Mesenchymal stem cell (in vitro differentiated cells and primary cell): ENCODE measurements around the gene AUTS2.

Source experiments
- DNase-seq: peaks from one replicate; pipeline ENCODE4 v3.0.0-alpha.2; 2013
- H2AFZ ChIP-seq: one replicate; pipeline ENCODE4 v1.6.1; 2013; ENCODE audit warnings: low read depth, mild to moderate bottlenecking, control low read depth, inconsistent platforms, low read length, moderate library complexity
- H2AK5ac ChIP-seq: 2 replicates; pipeline ENCODE4 v1.6.1; 2013; ENCODE audit warnings: low read length, moderate library complexity, mild to moderate bottlenecking, inconsistent platforms; ENCODE audit not compliant: severe bottlenecking
- H2BK120ac ChIP-seq: one replicate; pipeline ENCODE4 v1.6.1; 2013; ENCODE audit warnings: low read depth, mild to moderate bottlenecking, inconsistent platforms, low read length, moderate library complexity
- H2BK12ac ChIP-seq, 2 experiments: one replicate each; pipeline ENCODE4 v1.6.1; 2013; ENCODE audit warnings: inconsistent platforms in 2 of 2, low read length in 2 of 2, mild to moderate bottlenecking in 2 of 2, moderate library complexity in 2 of 2, control low read depth in 1 of 2
- H2BK15ac ChIP-seq: one replicate; pipeline ENCODE4 v1.6.1; 2013; ENCODE audit warnings: mild to moderate bottlenecking, low read depth, inconsistent platforms; ENCODE audit not compliant: poor library complexity, severe bottlenecking
- H2BK5ac ChIP-seq: 2 replicates; pipeline ENCODE4 v1.6.1; 2013; ENCODE audit warnings: low read depth, mild to moderate bottlenecking, low read length, control low read depth, inconsistent platforms; ENCODE audit not compliant: poor library complexity, severe bottlenecking
- H3K14ac ChIP-seq, 2 experiments: one replicate each; pipeline ENCODE4 v1.6.1; 2013; ENCODE audit warnings: inconsistent platforms in 2 of 2, low read length in 2 of 2, control low read depth in 1 of 2, mild to moderate bottlenecking in 1 of 2, moderate library complexity in 1 of 2
- H3K18ac ChIP-seq, 2 experiments: one replicate each; pipeline ENCODE4 v1.6.1; 2013; ENCODE audit warnings: inconsistent platforms in 2 of 2, low read length in 2 of 2, control low read depth in 1 of 2, low read depth in 1 of 2, mild to moderate bottlenecking in 1 of 2
- H3K23ac ChIP-seq, 2 experiments: one replicate each; pipeline ENCODE4 v1.6.1; 2013; ENCODE audit warnings: inconsistent platforms in 2 of 2, low read length in 2 of 2, mild to moderate bottlenecking in 2 of 2, moderate library complexity in 2 of 2, control low read depth in 1 of 2
- H3K27ac ChIP-seq: 2 replicates; pipeline ENCODE4 v1.5.1; 2013; ENCODE audit warnings: mild to moderate bottlenecking, moderate library complexity, low read length, control low read depth, inconsistent platforms; ENCODE audit not compliant: poor library complexity, severe bottlenecking
- H3K27me3 ChIP-seq, 2 experiments: 2 replicates each; pipeline versions ENCODE4 v1.6.1 to v1.7.0; 2013; ENCODE audit warnings: low read length in 2 of 2, mild to moderate bottlenecking in 2 of 2, moderate library complexity in 2 of 2, control low read depth in 1 of 2, inconsistent platforms in 1 of 2; ENCODE audit not compliant: control insufficient read depth in 1 of 2, insufficient read depth in 1 of 2
- H3K36me3 ChIP-seq, 2 experiments: 2 replicates each; pipeline versions ENCODE4 v1.6.1 to v1.7.0; 2013; ENCODE audit warnings: low read length in 2 of 2, control low read depth in 1 of 2, inconsistent platforms in 1 of 2, low read depth in 1 of 2, mild to moderate bottlenecking in 1 of 2; ENCODE audit not compliant: insufficient read depth in 2 of 2, control insufficient read depth in 1 of 2
- H3K4ac ChIP-seq, 2 experiments: one replicate each; pipeline ENCODE4 v1.6.1; 2013; ENCODE audit warnings: inconsistent platforms in 2 of 2, low read length in 2 of 2, mild to moderate bottlenecking in 2 of 2, moderate library complexity in 2 of 2, control low read depth in 1 of 2, low read depth in 1 of 2
- H3K4me1 ChIP-seq: 2 replicates; pipeline ENCODE4 v1.6.1; 2013; ENCODE audit warnings: low read depth, low read length, control low read depth; ENCODE audit not compliant: control insufficient read depth, insufficient read depth
- H3K4me2 ChIP-seq: 2 replicates; pipeline ENCODE4 v1.6.1; 2013; ENCODE audit warnings: low read length, mild to moderate bottlenecking, inconsistent platforms; ENCODE audit not compliant: poor library complexity, severe bottlenecking
- H3K4me3 ChIP-seq, 2 experiments: 2 replicates each; pipeline versions ENCODE4 v1.5.1 to v1.7.0; 2013; ENCODE audit warnings: low read length in 2 of 2, mild to moderate bottlenecking in 2 of 2, control low read depth in 1 of 2, low read depth in 1 of 2; ENCODE audit not compliant: insufficient read depth in 1 of 2
- H3K79me1 ChIP-seq: replicated peaks from 2 replicates; pipeline ENCODE4 v1.6.1; 2013; ENCODE audit warnings: mild to moderate bottlenecking, control low read depth, low read length, inconsistent platforms; ENCODE audit not compliant: poor library complexity, severe bottlenecking
- H3K9ac ChIP-seq: 2 replicates; pipeline ENCODE4 v1.7.0; 2013; ENCODE audit warnings: mild to moderate bottlenecking, low read length, moderate library complexity
- H3K9me3 ChIP-seq: 2 replicates; pipeline ENCODE4 v1.7.0; 2013; ENCODE audit warnings: mild to moderate bottlenecking, low read length; ENCODE audit not compliant: control insufficient read depth
- H4K8ac ChIP-seq: one replicate; pipeline ENCODE4 v1.6.1; 2013; ENCODE audit warnings: inconsistent platforms, mild to moderate bottlenecking, low read length, moderate library complexity
- H4K91ac ChIP-seq: one replicate; pipeline ENCODE4 v1.6.1; 2013; ENCODE audit warnings: mild to moderate bottlenecking, low read length, inconsistent platforms
- WGBS: methylation state at CpG from one replicate; pipeline ENCODE4 v1.1.7; 2013; ENCODE audit warnings: mixed read lengths; 5-methylcytosine and 5-hydroxymethylcytosine counted together

Gene AUTS2

GRCh38 chr7:70063927-70064326 lies 465.7 kb downstream of the AUTS2 start:
- H3K4ac ChIP-seq: no peak overlapping the region
- H3K18ac ChIP-seq: no peak overlapping the region
- no peak overlapping the region for H2AK5ac ChIP-seq
- H3K9ac ChIP-seq: no peak overlapping the region
- H3K27me3 ChIP-seq: no peaks in the 10 kb centered on the region
- H3K14ac ChIP-seq: no peak overlapping the region
- no peak overlapping the region for H2BK120ac ChIP-seq
- H4K8ac ChIP-seq: no peak overlapping the region
- no peak overlapping the region for H3K4me3 ChIP-seq
- H2AFZ ChIP-seq: no peak overlapping the region
- H2BK5ac ChIP-seq: no peak overlapping the region
- no peak for DNase-seq
- no peak overlapping the region for H2BK12ac ChIP-seq
- H4K91ac ChIP-seq: no peak overlapping the region
- H3K4me1 ChIP-seq: no peaks in the 10 kb centered on the region
- H3K36me3 ChIP-seq: no peaks in the 10 kb centered on the region
- no peak overlapping the region for H2BK15ac ChIP-seq
- H3K27ac ChIP-seq: no peak overlapping the region
- no peak overlapping the region for H3K23ac ChIP-seq
- H3K9me3 ChIP-seq: no peaks in the 10 kb centered on the region
- no peak overlapping the region for H3K4me2 ChIP-seq
- WGBS: 53% methylated on average over 6 of the region's 6 CpGs
- no peaks in the 10 kb centered on the region for H3K79me1 ChIP-seq

- no peak overlapping the region for H4K91ac ChIP-seq
- no peak overlapping the region for H2BK5ac ChIP-seq
- DNase-seq: no peak
- no peaks in the 10 kb centered on the region for H3K27me3 ChIP-seq
- H3K23ac ChIP-seq: no peak overlapping the region
- H2AK5ac ChIP-seq: no peak overlapping the region
- no peaks in the 10 kb centered on the region for H3K36me3 ChIP-seq
- no peak overlapping the region for H3K14ac ChIP-seq
- peaks cover 5% of the 10 kb centered on the region for H3K79me1 ChIP-seq
- H3K9ac ChIP-seq: no peak overlapping the region
- H3K4ac ChIP-seq: no peak overlapping the region
- H2BK12ac ChIP-seq: no peak overlapping the region
- H3K9me3 ChIP-seq: no peaks in the 10 kb centered on the region
- H3K18ac ChIP-seq: no peak overlapping the region
- H4K8ac ChIP-seq: no peak overlapping the region
- no peaks in the 10 kb centered on the region for H3K4me1 ChIP-seq
- H2AFZ ChIP-seq: no peak overlapping the region
- no peak overlapping the region for H2BK120ac ChIP-seq
- no peak overlapping the region for H3K4me2 ChIP-seq
- no peak overlapping the region for H3K27ac ChIP-seq
- WGBS: no CpG with 5 or more reads among the region's 2 CpGs
- H2BK15ac ChIP-seq: no peak overlapping the region
- no peak overlapping the region for H3K4me3 ChIP-seq
Observed at GRCh38 chr7:70066844-70067243, 468.6 kb downstream of the AUTS2 start.

GRCh38 chr7:70068531-70068930 lies 470.3 kb downstream of the AUTS2 start:
- Histone ChIP-seq H4K8ac (no peak overlapping the region), H4K91ac (no peak overlapping the region), H3K4ac (no peak overlapping the region), H2BK120ac (no peak overlapping the region), H3K9ac (no peak overlapping the region), H3K4me1 (no peaks in the 10 kb centered on the region), H3K27me3 (no peaks in the 10 kb centered on the region), H3K79me1 (peaks cover 5% of the 10 kb centered on the region), H3K23ac (no peak overlapping the region), H2AFZ (no peak overlapping the region), H3K4me2 (no peak overlapping the region), H2BK5ac (no peak overlapping the region), H3K36me3 (no peaks in the 10 kb centered on the region), H2BK12ac (no peak overlapping the region), H3K4me3 (no peak overlapping the region), H3K9me3 (no peaks in the 10 kb centered on the region), H3K14ac (no peak overlapping the region), H3K27ac (no peak overlapping the region), H2BK15ac (no peak overlapping the region), H3K18ac (no peak overlapping the region), H2AK5ac (no peak overlapping the region)
- WGBS: 93% methylated on average over 1 of the region's 2 CpGs
- no peak for DNase-seq

GRCh38 chr7:70069977-70070376 lies 471.7 kb downstream of the AUTS2 start:
- Histone ChIP-seq H3K36me3 (no peaks in the 10 kb centered on the region), H2AFZ (no peak overlapping the region), H3K4me1 (no peaks in the 10 kb centered on the region), H4K91ac (no peak overlapping the region), H2AK5ac (no peak overlapping the region), H3K9me3 (no peaks in the 10 kb centered on the region), H3K27me3 (no peaks in the 10 kb centered on the region), H2BK15ac (no peak overlapping the region), H3K4ac (no peak overlapping the region), H2BK5ac (no peak overlapping the region), H3K27ac (no peak overlapping the region), H3K4me2 (no peak overlapping the region), H3K4me3 (no peak overlapping the region), H4K8ac (no peak overlapping the region), H3K18ac (no peak overlapping the region), H3K23ac (no peak overlapping the region), H2BK120ac (no peak overlapping the region), H3K79me1 (peaks cover 5% of the 10 kb centered on the region), H3K14ac (no peak overlapping the region), H2BK12ac (no peak overlapping the region), H3K9ac (no peak overlapping the region)
- DNase-seq: no peak
- WGBS: 96% methylated on average over 2 of the region's 2 CpGs
